Pancreas (tissue), 10 donors: ENCODE results near the gene IRAK1. TPM values are rescaled to one million over a fixed set of nuclear protein-coding genes. Genes with fewer than 3 reads are reported as not detected.

Source experiments
- ATAC-seq, 4 donors: fragments of 200-7000 bp; cut with Tn5 transposase; one replicate each; pipeline versions ENCODE4 v1.8.0 to v1.9.1; 2020; ENCODE audit warnings: mild to moderate bottlenecking in 4 of 4, moderate library complexity in 4 of 4
- DNase-seq, 6 donors: peaks; one replicate each; pipeline ENCODE4 v3.0.0-alpha.2; 2020
- FAIRE-seq: peaks from 2 replicates; lab custom pipeline; 2012; peaks lifted over from hg19 to GRCh38; lab: Jason Lieb, UNC
- H3K27ac ChIP-seq, 4 donors: fragments of 200-600 bp; sonication (generic); 1 replicate in 3 of 4; 2 replicates in 1 of 4; pipeline versions ENCODE4 v1.5.0 to v1.8.0; 2020
- H3K27me3 ChIP-seq, 4 donors: fragments of 200-600 bp; one replicate each; pipeline ENCODE4 v1.8.0; 2021
- H3K36me3 ChIP-seq, 3 donors: fragments of 200-600 bp; sonication (generic) in 1 of 3; one replicate each; pipeline versions ENCODE4 v1.5.0 to v1.8.0; 2020 to 2021
- H3K4me1 ChIP-seq, 3 donors: fragments of 200-600 bp; one replicate each; pipeline ENCODE4 v1.8.0; 2021
- H3K4me3 ChIP-seq, 4 donors: fragments of 200-600 bp; sonication (generic) in 2 of 4; one replicate each; pipeline versions ENCODE4 v1.5.0 to v1.8.0; 2020 to 2021
- H3K9me3 ChIP-seq, 4 donors: fragments of 200-600 bp; one replicate each; pipeline ENCODE4 v1.8.0; 2021
- CTCF ChIP-seq, 4 donors: fragments of 200-600 bp; sonication (generic) in 3 of 4; IDR thresholded peaks; one replicate each; pipeline versions ENCODE4 v1.5.0 to v1.8.0; 2021; ENCODE audit warnings: antibody characterized with exemption in 4 of 4
- WGBS, 2 donors: extraction: QIAGEN DNeasy Blood & Tissue Kit; methylation state at CpG; one replicate each; pipeline ENCODE4 v1.1.7; 2013; 5-methylcytosine and 5-hydroxymethylcytosine counted together
- intact Hi-C, 3 donors: fragments of 100-400 bp; cut with DNase I; formaldehyde crosslinking; loops; one replicate each; pipeline versions ENCODE4 v1.11.1 to v1.14.2; 2022
- polyA plus RNA-seq, 2 donors: library from polyadenylated mRNA; stranded (reverse); fragments of 200-250 nt; gene quantifications; one replicate each; pipeline ENCODE4 v1.2.3, GENCODE V29; 2013
- total RNA-seq, 6 donors: library from RNA; stranded (reverse); fragmentation: NEBNext Ultra II Directional in 4 of 6; extraction: Animal tissue kit (Norgen Biotek cat#: 25700) in 4 of 6; gene quantifications; one replicate each; pipeline versions ENCODE4 v1.2.1 to v1.2.4, GENCODE V29; 2021 to 2023
- donor health status: healthy with polysubstance abuse.
- donor health status: DM: no; HTN: no; CAD: no; lungs with moderate emphysema.
- donor health status: DM: no; HTN: no; CAD: no.
- donor health status: control.
- donor health status: control.
- donor health status: Bipolar disorder and iron deficiency.
- donor health status: DM: yes; HTN: yes; CAD: no.
- donor health status: DM: no; HTN: no; CAD: no.
- donor health status: DM: no; HTN: no; CAD: no.
- donor health status: DM: yes; HTN: yes; CAD: no.

IRAK1 gene
- total and polyA plus RNA-seq, 8 donors: 35.8 to 103 (median 60.4) TPM

GRCh38 chrX:153991013-153991580 lies 28.6 kb downstream of the IRAK1 start:
- no peak for TF ChIP-seq CTCF (IDR thresholded peaks at IDR 0.05)
- ATAC-seq: no peak

DNA sequence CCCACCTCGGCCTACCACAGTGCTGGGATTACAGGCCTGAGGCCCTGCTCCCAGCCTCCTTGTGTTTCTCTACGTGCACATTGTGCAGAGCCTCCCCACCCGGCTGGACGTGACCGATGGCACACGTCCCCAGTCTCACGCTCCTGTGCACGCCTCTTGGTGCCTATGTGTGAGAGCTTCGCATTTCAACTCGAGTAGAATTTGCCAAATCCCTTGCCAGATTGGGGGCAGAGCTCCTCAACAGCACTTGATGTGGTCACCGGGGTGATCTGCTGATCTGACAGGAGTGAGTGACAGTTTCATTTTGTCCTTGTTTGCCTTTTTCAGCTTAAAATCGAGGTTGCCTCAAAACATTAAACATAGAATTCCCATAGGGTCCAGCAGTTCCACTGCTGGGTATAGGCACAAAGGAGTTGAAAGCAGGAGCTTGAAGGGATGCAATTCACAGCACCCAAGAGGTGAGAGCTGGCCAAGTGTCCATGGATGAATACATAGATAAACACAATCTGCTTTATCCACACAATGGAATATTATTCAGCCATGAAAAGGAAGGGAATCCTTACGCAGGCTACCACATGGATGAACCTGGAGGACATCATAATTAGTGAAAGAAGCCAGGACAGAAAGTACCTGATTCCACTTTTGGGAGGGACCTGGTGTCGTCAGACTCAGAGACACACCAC lies 29.6 kb downstream of the IRAK1 start:
- TF ChIP-seq CTCF (IDR thresholded peaks at IDR 0.05): no peak
- intact Hi-C loops: no loop called here
- WGBS, 2 donors: 86 to 91% methylated on average over 14 of the region's 14 CpGs
- FAIRE-seq (no peak), DNase-seq (no peak), ATAC-seq (no peak)
- peaks cover 0 to 12% (median 0%) of the 10 kb centered on the region in 4 donors for H3K27me3 ChIP-seq
- H3K4me1 ChIP-seq: no peaks in the 10 kb centered on the region
- H3K4me3 ChIP-seq: no peak overlapping the region
- H3K36me3 ChIP-seq: no peaks in the 10 kb centered on the region
- no peak overlapping the region for H3K27ac ChIP-seq
- no peaks in the 10 kb centered on the region for H3K9me3 ChIP-seq

More at GRCh38 chrX:153991013-153991580, 28.6 kb downstream of the IRAK1 start:
- Histone ChIP-seq H3K9me3 (no peaks in the 10 kb centered on the region), H3K27me3 (peaks cover 0 to 12% (median 0%) of the 10 kb centered on the region in 4 donors), H3K4me3 (no peak overlapping the region), H3K4me1 (no peaks in the 10 kb centered on the region), H3K27ac (no peak overlapping the region), H3K36me3 (no peaks in the 10 kb centered on the region)
- FAIRE-seq (no peak), DNase-seq (no peak)
- intact Hi-C loops: no loop called here
- 95 to 100% methylated on average over 3 of the region's 3 CpGs for WGBS, 2 donors

DNA sequence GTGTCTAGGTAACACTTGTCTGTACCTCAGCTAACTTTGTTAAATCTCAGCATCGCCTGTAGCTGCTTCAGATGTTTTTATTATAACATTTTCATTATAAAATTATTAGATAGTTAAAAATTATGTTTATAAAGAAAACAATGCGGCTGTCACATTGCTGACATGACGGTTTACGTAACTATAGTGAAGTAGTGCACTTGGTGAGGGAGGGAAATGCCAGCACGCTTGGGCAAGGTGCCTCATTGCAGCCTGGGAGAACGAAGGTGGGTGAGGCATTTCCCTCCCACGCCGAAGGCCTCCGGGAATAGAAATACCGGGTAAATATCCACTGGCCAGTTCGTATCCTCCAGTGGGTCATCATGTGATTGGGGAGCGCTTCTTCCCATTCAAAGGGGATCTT lies 31.2 kb downstream of the IRAK1 start:
- no peak for TF ChIP-seq CTCF (IDR thresholded peaks at IDR 0.05)
- FAIRE-seq (no peak), DNase-seq (no peak), ATAC-seq (no peak)
- no peaks in the 10 kb centered on the region for H3K36me3 ChIP-seq
- peaks cover 0 to 12% (median 0%) of the 10 kb centered on the region in 4 donors for H3K27me3 ChIP-seq
- peaks cover 0 to 3% (median 0%) of the 10 kb centered on the region in 3 donors for H3K4me1 ChIP-seq
- intact Hi-C loops: no loop called here
- no peak overlapping the region for H3K4me3 ChIP-seq
- 83 to 85% methylated on average over 12 of the region's 12 CpGs for WGBS, 2 donors
- H3K27ac ChIP-seq: no peak overlapping the region
- no peaks in the 10 kb centered on the region for H3K9me3 ChIP-seq

GRCh38 chrX:153984351-153985178 lies 35.1 kb downstream of the IRAK1 start:
- ATAC-seq (peak in 2 of 4 donors; percentile 5 to 8), FAIRE-seq (no peak), DNase-seq (peak in 2 of 6 donors; percentile 57 to 72)
- H3K4me3 ChIP-seq: no peak overlapping the region
- H3K27me3 ChIP-seq: no peaks in the 10 kb centered on the region
- 58 to 59% methylated on average over 20 of the region's 20 CpGs for WGBS, 2 donors
- no peak overlapping the region for H3K27ac ChIP-seq
- no peaks in the 10 kb centered on the region for H3K9me3 ChIP-seq
- no peak for TF ChIP-seq CTCF (IDR thresholded peaks at IDR 0.05)
- peaks cover 0 to 5% (median 0%) of the 10 kb centered on the region in 3 donors for H3K4me1 ChIP-seq
- no peaks in the 10 kb centered on the region for H3K36me3 ChIP-seq
- intact Hi-C loops: no loop called here
